GM12878 (cell line): ENCODE data around the gene RNASEH2A. TPM values are rescaled to one million over a fixed set of nuclear protein-coding genes. Genes with fewer than 3 reads are reported as not detected.
A peak's percentile ranks its signal among the peaks of the same experiment; 100 is the strongest.

ENCODE experiments used
- ASH2L ChIP-seq: fragments of 300-600, 200-600 bp; sonication (generic); IDR thresholded peaks from 2 replicates; pipeline ENCODE4 v1.6.1; 2017; ENCODE audit warnings: low read depth, mild to moderate bottlenecking, borderline replicate concordance
- ATF3 ChIP-seq: IDR thresholded peaks from 2 replicates; pipeline ENCODE4 v1.6.1; 2011; ENCODE audit warnings: low read depth, mild to moderate bottlenecking, low read length, moderate library complexity, borderline replicate concordance; ENCODE audit errors: extremely low read depth
- ATF7 ChIP-seq: fragments of 450-650 bp; IDR thresholded peaks from 2 replicates; pipeline ENCODE4 v1.6.1; 2016; ENCODE audit warnings: low read depth, mild to moderate bottlenecking
- BACH1 ChIP-seq: fragments of 450-650 bp; IDR thresholded peaks from 2 replicates; pipeline ENCODE4 v1.6.1; 2017; ENCODE audit warnings: mild to moderate bottlenecking, borderline replicate concordance
- BCL11A ChIP-seq: IDR thresholded peaks from 2 replicates; pipeline ENCODE4 v1.6.1; 2011; ENCODE audit warnings: low read depth, low read length
- BMI1 ChIP-seq: fragments of 450-650 bp; IDR thresholded peaks from 2 replicates; pipeline ENCODE4 v1.6.1; 2016; ENCODE audit warnings: mild to moderate bottlenecking, moderate library complexity, borderline replicate concordance
- CBFB ChIP-seq: IDR thresholded peaks from 2 replicates; pipeline ENCODE4 v1.6.1; 2016; ENCODE audit warnings: antibody characterized with exemption, low read depth
- CHD1 ChIP-seq: IDR thresholded peaks from 2 replicates; pipeline ENCODE4 v1.6.1; 2012; ENCODE audit warnings: low read depth, low read length, improper control_type of control experiment
- CTCF ChIP-seq, 3 experiments: IDR thresholded peaks in 2 of 3; conservative IDR thresholded peaks in 1 of 3; 2 replicates each; pipeline ENCODE4 v1.5.1; 2011; ENCODE audit warnings: low read depth in 3 of 3, low read length in 3 of 3, mild to moderate bottlenecking in 3 of 3, control low read depth in 2 of 3, moderate library complexity in 2 of 3, inconsistent platforms in 1 of 3, mixed read lengths in 1 of 3; ENCODE audit not compliant: control insufficient read depth in 2 of 3, insufficient read depth in 1 of 3; ENCODE audit errors: extremely low read depth in 1 of 3
- EED ChIP-seq: sonication (generic); IDR thresholded peaks from 2 replicates; pipeline ENCODE4 v1.6.1; 2016; ENCODE audit warnings: antibody characterized with exemption, low read depth
- FOS ChIP-seq: IDR thresholded peaks from 3 replicates; pipeline ENCODE4 v1.6.1; 2011; ENCODE audit warnings: borderline replicate concordance; ENCODE audit not compliant: insufficient read length; ENCODE audit errors: extremely low read depth
- GABPA ChIP-seq: IDR thresholded peaks from 2 replicates; pipeline ENCODE4 v1.6.1; 2014; ENCODE audit warnings: antibody characterized with exemption, low read depth, mild to moderate bottlenecking, inconsistent platforms
- HDAC2 ChIP-seq: fragments of 200-600 bp; sonication (generic); IDR thresholded peaks from 2 replicates; pipeline ENCODE4 v1.6.1; 2017
- IRF4 ChIP-seq: IDR thresholded peaks from 2 replicates; pipeline ENCODE4 v1.6.1; 2011; ENCODE audit warnings: low read depth, low read length
- KDM1A ChIP-seq: fragments of 200-600 bp; sonication (generic); IDR thresholded peaks from 2 replicates; pipeline ENCODE4 v1.6.1; 2016; ENCODE audit warnings: borderline replicate concordance
- LARP7 ChIP-seq: fragments of 450-650 bp; IDR thresholded peaks from 2 replicates; pipeline ENCODE4 v1.6.1; 2017; ENCODE audit warnings: mild to moderate bottlenecking
- MTA2 ChIP-seq: fragments of 450-650 bp; IDR thresholded peaks from 2 replicates; pipeline ENCODE4 v1.6.1; 2016; ENCODE audit warnings: low read depth, mild to moderate bottlenecking, moderate library complexity
- NBN ChIP-seq: fragments of 450-650 bp; IDR thresholded peaks from 2 replicates; pipeline ENCODE4 v1.6.1; 2016
- PAX5 ChIP-seq: IDR thresholded peaks from 2 replicates; pipeline ENCODE4 v1.6.1; 2011; ENCODE audit warnings: low read depth, low read length, borderline replicate concordance
- POU2F2 ChIP-seq: IDR thresholded peaks from 3 replicates; pipeline ENCODE4 v1.6.1; 2011; ENCODE audit warnings: low read depth, mild to moderate bottlenecking, low read length, borderline replicate concordance
- RB1 ChIP-seq: fragments of 450-650 bp; formaldehyde crosslinking; IDR thresholded peaks from 2 replicates; pipeline ENCODE4 v1.6.1; 2017; ENCODE audit warnings: mild to moderate bottlenecking, borderline replicate concordance
- SP1 ChIP-seq: IDR thresholded peaks from one replicate; pipeline ENCODE4 v1.6.1; 2011; ENCODE audit warnings: low read depth, low read length
- SPI1 ChIP-seq: IDR thresholded peaks from 2 replicates; pipeline ENCODE4 v1.6.1; 2011; ENCODE audit warnings: low read depth, mild to moderate bottlenecking, low read length, moderate library complexity, borderline replicate concordance; ENCODE audit not compliant: insufficient read depth
- TCF12 ChIP-seq: IDR thresholded peaks from 2 replicates; pipeline ENCODE4 v1.6.1; 2011; ENCODE audit warnings: low read depth, mild to moderate bottlenecking, low read length
- TCF7 ChIP-seq: IDR thresholded peaks from 2 replicates; pipeline ENCODE4 v1.6.1; 2014; ENCODE audit warnings: antibody characterized with exemption, borderline replicate concordance
- WRNIP1 ChIP-seq: IDR thresholded peaks from 2 replicates; pipeline ENCODE4 v1.6.1; 2011; ENCODE audit warnings: low read depth, low read length, improper control_type of control experiment, borderline replicate concordance
- ZNF217 ChIP-seq: fragments of 450-650 bp; IDR thresholded peaks from 2 replicates; pipeline ENCODE4 v1.6.1; 2017; ENCODE audit warnings: antibody characterized with exemption, mild to moderate bottlenecking
- ZNF274 ChIP-seq: IDR thresholded peaks from one replicate; pipeline ENCODE4 v1.8.0; 2011; ENCODE audit not compliant: insufficient read length, insufficient read depth
- ZSCAN29 ChIP-seq: fragments of 450-650 bp; IDR thresholded peaks from 2 replicates; pipeline ENCODE4 v1.6.1; 2017; ENCODE audit warnings: mild to moderate bottlenecking, moderate library complexity
- polyA plus RNA-seq, 11 experiments: library from polyadenylated mRNA; depleted of rRNA in 4 of 11; unstranded in 6 of 11; stranded (reverse) in 5 of 11; fragments of >200 nt; fragmentation: Nextera tagmentation in 4 of 11; fragmentation: Illumina TruSeq in 1 of 11; extraction: Ambion mirVana in 4 of 11; extraction: Trizol in 1 of 11; gene quantifications; 1 replicate in 1 of 11; 2 replicates in 10 of 11; pipeline versions ENCODE4 v1.2.1 to v1.2.3, GENCODE V29; 2011 to 2016; ENCODE audit warnings: inconsistent platforms in 2 of 11, missing spikeins in 2 of 11, low read depth in 1 of 11
- total RNA-seq, 4 experiments: library from RNA; depleted of rRNA in 3 of 4; stranded (reverse); fragments of >200 nt in 3 of 4; fragmentation: Illumina TruSeq in 1 of 4; extraction: Trizol in 1 of 4; gene quantifications; 2 replicates each; pipeline versions ENCODE4 v1.2.1 to v1.2.3, GENCODE V29; 2013 to 2021
- TF ChIP-seq, protein P1 (sequence below): fragments of 450-650 bp; IDR thresholded peaks from 2 replicates; pipeline ENCODE4 v1.6.1; 2017; ENCODE audit warnings: mild to moderate bottlenecking, low read depth, inconsistent platforms; ENCODE audit not compliant: poor library complexity, severe bottlenecking

The RNASEH2A gene
- total and polyA plus RNA-seq, 10 of the 15 experiments (the other 5 are each of a cell fraction or from before 2014, with no cell fraction given) = 17.4 to 103 (median 40.4) TPM

DNA sequence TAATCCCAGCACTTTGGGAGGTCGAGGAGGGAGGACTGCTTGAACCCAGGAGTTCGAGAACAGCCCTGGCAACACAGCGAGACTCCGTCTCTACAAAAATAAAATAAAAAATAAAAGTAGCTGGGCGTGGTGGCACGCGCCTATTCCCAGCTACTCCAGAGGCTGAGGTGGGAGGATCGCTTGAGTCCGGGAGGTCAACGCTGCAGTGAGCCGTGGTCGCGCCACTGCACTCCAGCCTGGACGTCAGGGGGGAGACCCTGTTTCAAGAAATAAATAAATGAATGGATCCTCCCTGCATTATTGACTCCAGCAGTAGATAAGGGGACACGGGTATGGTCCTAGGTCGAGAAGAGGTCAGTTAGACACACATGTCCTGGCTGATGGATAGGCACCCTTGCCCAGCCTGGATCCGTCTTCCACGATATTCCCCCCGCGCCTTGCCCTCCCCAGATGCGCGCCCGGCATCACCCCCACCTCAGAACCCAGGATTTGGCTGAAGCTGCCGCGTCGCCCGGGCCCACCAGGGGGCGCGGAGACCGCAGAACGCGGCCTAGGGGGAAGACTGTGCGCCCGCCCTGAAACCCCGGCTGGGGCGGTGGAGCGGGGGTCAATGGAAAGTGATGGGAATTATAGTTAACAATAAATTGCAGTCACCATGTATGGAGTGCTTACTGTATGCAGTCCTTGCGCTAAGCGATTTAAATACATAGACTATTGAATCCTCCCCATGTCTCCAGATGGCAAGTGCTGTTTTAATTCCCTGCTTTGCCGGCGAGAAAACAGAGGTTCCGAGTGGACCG, 29.0 kb upstream of the RNASEH2A start (continued):
- TF ChIP-seq CTCF (IDR thresholded peaks at IDR 0.05 in 2 of 3, conservative IDR thresholded peaks at IDR 0.05 in 1 of 3; ENCODE audit: control insufficient read depth in 2 of 3, extremely low read depth in 1 of 3, insufficient read depth in 1 of 3, low read depth in 3 of 3, low read length in 3 of 3) (peak; percentile 90 to 98 (median 95)), WRNIP1 (no peak), ZNF274 (no peak), LARP7 (0 out of 2 replicates have a peak, but pooled peaks have one; percentile 35), GABPA (no peak), KDM1A (no peak), BCL11A (no peak), TCF12 (peak; percentile 63; the same call in 1 of the 2 replicates), CHD1 (no peak), MTA2 (peak; percentile 54; the same call in 1 of the 2 replicates), PAX5 (no peak), BMI1 (no peak), SPI1 (no peak), ZSCAN29 (no peak), EED (peak; percentile 83), FOS (no peak), HDAC2 (no peak), IRF4 (no peak), BACH1 (no peak), ZNF217 (0 out of 2 replicates have a peak, but pooled peaks have one; percentile 15), POU2F2 (no peak), RB1 (peak; percentile 76; the same call in 1 of the 2 replicates), ASH2L (no peak), CBFB (peak; percentile 96), SP1 (peak; percentile 22), ATF3 (0 out of 2 replicates have a peak, but pooled peaks have one; percentile 19), NBN (peak; percentile 7; the same call in 1 of the 2 replicates), TCF7 (no peak), ATF7 (no peak)
- TF ChIP-seq, protein P1, sequence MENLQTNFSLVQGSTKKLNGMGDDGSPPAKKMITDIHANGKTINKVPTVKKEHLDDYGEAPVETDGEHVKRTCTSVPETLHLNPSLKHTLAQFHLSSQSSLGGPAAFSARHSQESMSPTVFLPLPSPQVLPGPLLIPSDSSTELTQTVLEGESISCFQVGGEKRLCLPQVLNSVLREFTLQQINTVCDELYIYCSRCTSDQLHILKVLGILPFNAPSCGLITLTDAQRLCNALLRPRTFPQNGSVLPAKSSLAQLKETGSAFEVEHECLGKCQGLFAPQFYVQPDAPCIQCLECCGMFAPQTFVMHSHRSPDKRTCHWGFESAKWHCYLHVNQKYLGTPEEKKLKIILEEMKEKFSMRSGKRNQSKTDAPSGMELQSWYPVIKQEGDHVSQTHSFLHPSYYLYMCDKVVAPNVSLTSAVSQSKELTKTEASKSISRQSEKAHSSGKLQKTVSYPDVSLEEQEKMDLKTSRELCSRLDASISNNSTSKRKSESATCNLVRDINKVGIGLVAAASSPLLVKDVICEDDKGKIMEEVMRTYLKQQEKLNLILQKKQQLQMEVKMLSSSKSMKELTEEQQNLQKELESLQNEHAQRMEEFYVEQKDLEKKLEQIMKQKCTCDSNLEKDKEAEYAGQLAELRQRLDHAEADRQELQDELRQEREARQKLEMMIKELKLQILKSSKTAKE = no peak
